Liver (tissue), 9 donors: ENCODE results near the gene CDH4. TPM values are rescaled to one million over a fixed set of nuclear protein-coding genes. Genes with fewer than 3 reads are reported as not detected.

Experiments
- DNase-seq: peaks from one replicate; pipeline ENCODE4 v3.0.0-alpha.2; 2017; ENCODE audit warnings: low spot score
- H3K27ac ChIP-seq, 2 donors: one replicate each; pipeline ENCODE4 v1.7.0; 2013; ENCODE audit warnings: inconsistent platforms in 2 of 2, low read length in 2 of 2, control low read depth in 1 of 2, low read depth in 1 of 2, mild to moderate bottlenecking in 1 of 2
- H3K27me3 ChIP-seq, 4 donors: one replicate each; pipeline versions ENCODE4 v1.6.1 to v1.7.0; 2013; ENCODE audit warnings: low read length in 3 of 4, inconsistent platforms in 1 of 4, mild to moderate bottlenecking in 1 of 4, moderate library complexity in 1 of 4; ENCODE audit not compliant: control insufficient read depth in 4 of 4, insufficient read depth in 4 of 4
- H3K36me3 ChIP-seq, 4 donors: one replicate each; pipeline versions ENCODE4 v1.6.1 to v1.7.0; 2013; ENCODE audit warnings: low read length in 3 of 4, mild to moderate bottlenecking in 3 of 4, low read depth in 1 of 4, moderate library complexity in 1 of 4; ENCODE audit not compliant: control insufficient read depth in 4 of 4, insufficient read depth in 3 of 4
- H3K4me1 ChIP-seq, 4 donors: one replicate each; pipeline versions ENCODE4 v1.6.1 to v1.7.0; 2013; ENCODE audit warnings: low read length in 3 of 4, mild to moderate bottlenecking in 3 of 4, moderate library complexity in 1 of 4; ENCODE audit not compliant: control insufficient read depth in 4 of 4, insufficient read depth in 4 of 4
- H3K4me3 ChIP-seq, 3 donors: one replicate each; pipeline versions ENCODE4 v1.6.1 to v1.7.0; 2013; ENCODE audit warnings: low read length in 3 of 3, control low read depth in 1 of 3, low read depth in 1 of 3, mild to moderate bottlenecking in 1 of 3
- H3K9ac ChIP-seq, 2 donors: one replicate each; pipeline ENCODE4 v1.7.0; 2013; ENCODE audit warnings: low read length in 2 of 2, mild to moderate bottlenecking in 2 of 2, moderate library complexity in 2 of 2, control low read depth in 1 of 2, low read depth in 1 of 2
- H3K9me3 ChIP-seq, 4 donors: one replicate each; pipeline versions ENCODE4 v1.6.1 to v1.7.0; 2013; ENCODE audit warnings: low read length in 3 of 4; ENCODE audit not compliant: control insufficient read depth in 4 of 4
- ATF3 ChIP-seq: IDR thresholded peaks from 2 replicates; pipeline ENCODE4 v1.6.1; 2016; ENCODE audit warnings: antibody characterized with exemption
- CTCF ChIP-seq: fragments of 150-350 bp; IDR thresholded peaks from 2 replicates; pipeline ENCODE4 v1.5.1; 2017; ENCODE audit warnings: improper control_type of control experiment, low read depth, low read length; ENCODE audit not compliant: missing input control
- FOXA2 ChIP-seq: IDR thresholded peaks from 2 replicates; pipeline ENCODE4 v1.6.1; 2016; ENCODE audit warnings: antibody characterized with exemption
- HNF4G ChIP-seq: IDR thresholded peaks from 2 replicates; pipeline ENCODE4 v1.6.1; 2016; ENCODE audit warnings: antibody characterized with exemption
- JUND ChIP-seq, 2 donors: IDR thresholded peaks; 2 replicates each; pipeline ENCODE4 v1.6.1; 2016; ENCODE audit warnings: antibody characterized with exemption in 2 of 2
- NR2F2 ChIP-seq: IDR thresholded peaks from 2 replicates; pipeline ENCODE4 v1.6.1; 2016; ENCODE audit warnings: antibody characterized with exemption
- RAD21 ChIP-seq, 2 donors: IDR thresholded peaks; 2 replicates each; pipeline ENCODE4 v1.6.1; 2016; ENCODE audit warnings: antibody characterized with exemption in 2 of 2, mild to moderate bottlenecking in 2 of 2
- REST ChIP-seq: IDR thresholded peaks from 2 replicates; pipeline ENCODE4 v1.6.1; 2016; ENCODE audit warnings: antibody characterized with exemption, mild to moderate bottlenecking
- RXRA ChIP-seq, 2 donors: IDR thresholded peaks; 2 replicates each; pipeline ENCODE4 v1.6.1; 2017 to 2018; ENCODE audit warnings: antibody characterized with exemption in 2 of 2, mild to moderate bottlenecking in 1 of 2
- TAF1 ChIP-seq: conservative IDR thresholded peaks from 2 replicates; pipeline ENCODE4 v1.6.1; 2016; ENCODE audit warnings: antibody characterized with exemption, mild to moderate bottlenecking
- WGBS: extraction: QIAGEN DNeasy Blood & Tissue Kit; methylation state at CpG from one replicate; pipeline ENCODE4 v1.1.7; 2013; 5-methylcytosine and 5-hydroxymethylcytosine counted together
- polyA plus RNA-seq, 2 donors: library from polyadenylated mRNA; stranded (reverse) in 1 of 2; unstranded in 1 of 2; fragments of 200-250 nt in 1 of 2; fragments of >200 nt in 1 of 2; fragmentation: Nextera tagmentation in 1 of 2; extraction: Ambion mirVana in 1 of 2; gene quantifications; one replicate each; pipeline versions ENCODE4 v1.2.1 to v1.2.3, GENCODE V29; 2013 to 2015
- total RNA-seq, 2 donors: library from RNA; depleted of rRNA; stranded (reverse); fragments of >200 nt; gene quantifications; one replicate each; pipeline ENCODE4 v1.2.3, GENCODE V29; 2014
- TF ChIP-seq, protein P1 (sequence below): IDR thresholded peaks from 2 replicates; pipeline ENCODE4 v1.6.1; 2016; ENCODE audit warnings: antibody characterized with exemption
- donor health status: healthy.
- donor health status: healthy.
- donor health status: healthy.
- donor health status: healthy.
- donor health status: healthy.

CDH4 gene
- total and polyA plus RNA-seq, 4 donors, result 0.03 to 0.25 (median 0.19) TPM; not detected in 1

- no peaks in the 10 kb centered on the region for H3K27me3 ChIP-seq
- 67% methylated on average over 15 of the region's 15 CpGs for WGBS
- no peak for DNase-seq
- H3K27ac ChIP-seq, result no peak overlapping the region
- no peak for TF ChIP-seq NR2F2
- TF ChIP-seq RAD21 (IDR thresholded peaks at IDR 0.05), result no peak
- TF ChIP-seq RXRA (IDR thresholded peaks at IDR 0.05), result no peak
- no peak for TF ChIP-seq CTCF
- H3K4me1 ChIP-seq, result no peaks in the 10 kb centered on the region
- no peaks in the 10 kb centered on the region for H3K9me3 ChIP-seq
- H3K36me3 ChIP-seq, result no peaks in the 10 kb centered on the region
- H3K4me3 ChIP-seq, result no peak overlapping the region
- no peak overlapping the region for H3K9ac ChIP-seq
Observed at GRCh38 chr20:61812121-61812844, 560.2 kb downstream of the CDH4 start.

DNA sequence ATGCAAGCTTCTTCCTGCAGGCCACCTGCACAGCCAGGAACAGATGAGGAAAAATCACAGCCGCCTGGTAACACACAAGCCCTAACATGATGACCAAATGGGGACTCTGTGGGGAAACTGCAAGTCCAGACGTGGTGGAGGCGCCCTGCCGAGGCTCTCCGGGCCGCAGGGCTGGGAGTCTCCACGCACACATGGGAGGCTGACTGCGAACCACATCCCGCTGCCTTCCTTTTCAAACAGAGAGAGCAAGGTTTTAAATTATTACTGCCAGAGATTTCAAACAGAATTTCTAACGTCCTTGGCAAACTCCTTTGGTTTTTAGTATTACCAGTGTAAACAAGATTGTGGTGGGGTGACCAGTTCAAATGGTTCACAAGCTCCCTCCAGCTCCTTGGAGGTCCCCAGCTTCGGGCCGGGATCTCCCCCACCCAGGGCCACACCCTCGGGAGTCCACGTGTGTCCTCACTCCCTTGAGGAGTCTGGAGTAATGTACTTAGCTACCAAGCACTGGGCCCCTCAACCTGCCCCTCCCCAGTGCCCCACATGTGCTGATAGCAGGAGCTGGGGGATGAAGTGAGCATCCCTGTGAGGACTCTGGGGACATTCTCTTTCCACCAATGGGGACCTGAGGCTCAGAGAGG lies 560.9 kb downstream of the CDH4 start:
- TF ChIP-seq, protein P1, sequence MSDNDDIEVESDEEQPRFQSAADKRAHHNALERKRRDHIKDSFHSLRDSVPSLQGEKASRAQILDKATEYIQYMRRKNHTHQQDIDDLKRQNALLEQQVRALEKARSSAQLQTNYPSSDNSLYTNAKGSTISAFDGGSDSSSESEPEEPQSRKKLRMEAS, result no peak
- TF ChIP-seq JUND (IDR thresholded peaks at IDR 0.05) (no peak), RAD21 (IDR thresholded peaks at IDR 0.05) (no peak), CTCF (no peak), TAF1 (no peak), ATF3 (no peak)
- Histone ChIP-seq H3K9me3 (no peaks in the 10 kb centered on the region), H3K9ac (no peak overlapping the region), H3K27ac (no peak overlapping the region), H3K36me3 (no peaks in the 10 kb centered on the region), H3K4me1 (no peaks in the 10 kb centered on the region), H3K4me3 (no peak overlapping the region), H3K27me3 (no peaks in the 10 kb centered on the region)
- DNase-seq, result no peak
- WGBS, result 70% methylated on average over 14 of the region's 14 CpGs

DNA sequence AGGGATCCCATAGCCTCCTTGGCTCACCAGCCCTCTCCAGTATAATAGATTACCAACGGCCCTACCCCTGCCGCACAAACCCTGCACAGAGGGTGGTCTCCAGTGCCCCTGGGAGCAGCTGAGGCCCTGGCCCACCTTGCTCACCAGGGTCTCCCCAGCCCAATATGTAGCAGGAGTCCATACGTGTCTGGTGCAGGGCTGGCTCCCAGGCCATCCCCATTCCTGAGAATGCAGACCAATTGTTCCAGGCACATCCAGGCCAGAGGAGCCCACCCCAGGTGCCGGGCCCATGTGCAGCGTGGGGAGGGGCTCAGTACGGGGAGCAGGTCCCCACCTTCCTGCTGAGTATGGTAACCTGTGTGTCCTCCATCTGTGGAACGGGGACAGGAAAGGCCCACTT lies 561.7 kb downstream of the CDH4 start:
- no peaks in the 10 kb centered on the region for H3K4me1 ChIP-seq
- DNase-seq, result no peak
- H3K36me3 ChIP-seq, result no peaks in the 10 kb centered on the region
- no peak overlapping the region for H3K9ac ChIP-seq
- WGBS, result 66% methylated on average over 7 of the region's 7 CpGs
- H3K4me3 ChIP-seq, result no peak overlapping the region
- no peaks in the 10 kb centered on the region for H3K27me3 ChIP-seq
- no peaks in the 10 kb centered on the region for H3K9me3 ChIP-seq
- H3K27ac ChIP-seq, result no peak overlapping the region
- TF ChIP-seq FOXA2 (no peak), CTCF (no peak), NR2F2 (no peak), ATF3 (no peak), RXRA (IDR thresholded peaks at IDR 0.05) (no peak), HNF4G (no peak), TAF1 (no peak), REST (no peak), JUND (IDR thresholded peaks at IDR 0.05) (no peak)
- TF ChIP-seq, protein P1, result no peak
